Immature natural killer cell (primary cell): ENCODE data around the gene SPDL1. TPM values are rescaled to one million over a fixed set of nuclear protein-coding genes. Genes with fewer than 3 reads are reported as not detected.
"Not testable (repeated sequence)": the region's sequence is repeated elsewhere in the genome, so short reads cannot be mapped to it uniquely, and the experiment has no call there.

Source experiments
- DNase-seq, 3 donors: peaks; one replicate each; pipeline ENCODE4 v3.0.0; 2022; ENCODE audit warnings: mixed read lengths in 1 of 3
- H3K27ac Mint-ChIP-seq, 6 donors: one replicate each; pipeline ENCODE4 v1.8.0; 2020; ENCODE audit warnings: mixed read lengths in 6 of 6, mild to moderate bottlenecking in 5 of 6, inconsistent platforms in 4 of 6, moderate library complexity in 3 of 6
- H3K27me3 Mint-ChIP-seq, 3 donors: one replicate each; pipeline ENCODE4 v1.8.0; 2020 to 2021; ENCODE audit warnings: low read depth in 3 of 3, mild to moderate bottlenecking in 3 of 3, mixed read lengths in 3 of 3, moderate library complexity in 3 of 3, inconsistent platforms in 1 of 3
- H3K36me3 Mint-ChIP-seq, 3 donors: one replicate each; pipeline ENCODE4 v1.8.0; 2020; ENCODE audit warnings: mixed read lengths in 3 of 3, inconsistent platforms in 2 of 3, mild to moderate bottlenecking in 2 of 3
- H3K4me1 Mint-ChIP-seq, 2 donors: one replicate each; pipeline ENCODE4 v1.8.0; 2020; ENCODE audit warnings: inconsistent platforms in 2 of 2, mild to moderate bottlenecking in 2 of 2, mixed read lengths in 2 of 2, moderate library complexity in 1 of 2
- H3K4me3 Mint-ChIP-seq, 5 donors: one replicate each; pipeline ENCODE4 v1.8.0; 2020; ENCODE audit warnings: mild to moderate bottlenecking in 5 of 5, mixed read lengths in 5 of 5, inconsistent platforms in 3 of 5, moderate library complexity in 3 of 5
- H3K9me3 Mint-ChIP-seq, 6 donors: one replicate each; pipeline ENCODE4 v1.8.0; 2020; ENCODE audit warnings: mild to moderate bottlenecking in 6 of 6, mixed read lengths in 6 of 6, inconsistent platforms in 4 of 6, moderate library complexity in 3 of 6
- polyA plus RNA-seq, 3 donors: library from polyadenylated mRNA; unstranded; fragments of 300-500 nt; fragmentation: Illumina TruSeq; gene quantifications; one replicate each; pipeline ENCODE4 v1.2.3, GENCODE V29; 2021

The SPDL1 gene
- polyA plus RNA-seq, 3 donors from 2014 or later = 5.6 to 15.1 TPM; not detected in 1

GRCh38 chr5:169615561-169615960, 32.0 kb downstream of the SPDL1 start:
- Mint-ChIP-seq H3K27ac (no peak overlapping the region), H3K27me3 (peaks cover 7 to 28% (median 11%) of the 10 kb centered on the region in 3 donors), H3K36me3 (no peaks in the 10 kb centered on the region), H3K4me1 (no peaks in the 10 kb centered on the region), H3K4me3 (no peak overlapping the region), H3K9me3 (peaks cover 0 to 15% (median 6%) of the 10 kb centered on the region in 6 donors)
- no peak for DNase-seq

GRCh38 chr5:169624307-169624706, 40.7 kb downstream of the SPDL1 start:
- not testable (repeated sequence) for H3K27ac Mint-ChIP-seq, H3K36me3 Mint-ChIP-seq, H3K4me1 Mint-ChIP-seq, H3K4me3 Mint-ChIP-seq, H3K9me3 Mint-ChIP-seq, H3K27me3 Mint-ChIP-seq, DNase-seq

- H3K27me3 Mint-ChIP-seq = peaks cover 4 to 7% (median 4%) of the 10 kb centered on the region in 3 donors
- H3K36me3 Mint-ChIP-seq = no peaks in the 10 kb centered on the region
- H3K4me3 Mint-ChIP-seq = no peak overlapping the region
- H3K9me3 Mint-ChIP-seq = no peaks in the 10 kb centered on the region
- no peaks in the 10 kb centered on the region for H3K4me1 Mint-ChIP-seq
- DNase-seq = no peak
- H3K27ac Mint-ChIP-seq = no peak overlapping the region
Measured at GRCh38 chr5:169626779-169627178, 43.2 kb downstream of the SPDL1 start.

- Mint-ChIP-seq H3K36me3 (no peaks in the 10 kb centered on the region), H3K9me3 (no peaks in the 10 kb centered on the region), H3K27me3 (peaks cover 4 to 7% (median 4%) of the 10 kb centered on the region in 3 donors), H3K4me3 (no peak overlapping the region), H3K4me1 (no peaks in the 10 kb centered on the region), H3K27ac (no peak overlapping the region)
- DNase-seq = no peak
Measured at GRCh38 chr5:169627551-169627950, 44.0 kb downstream of the SPDL1 start.

GRCh38 chr5:169628892-169629291, 45.3 kb downstream of the SPDL1 start:
- Mint-ChIP-seq H3K9me3 (no peaks in the 10 kb centered on the region), H3K27me3 (peaks cover 2 to 7% (median 2%) of the 10 kb centered on the region in 3 donors), H3K27ac (no peak overlapping the region), H3K4me1 (no peaks in the 10 kb centered on the region), H3K36me3 (no peaks in the 10 kb centered on the region), H3K4me3 (no peak overlapping the region)
- no peak for DNase-seq

- Mint-ChIP-seq H3K27ac (no peak overlapping the region), H3K27me3 (peaks cover 2 to 3% (median 2%) of the 10 kb centered on the region in 3 donors), H3K4me1 (no peaks in the 10 kb centered on the region), H3K4me3 (no peak overlapping the region), H3K36me3 (no peaks in the 10 kb centered on the region), H3K9me3 (no peaks in the 10 kb centered on the region)
- no peak for DNase-seq
Measured at GRCh38 chr5:169629847-169630548, 46.4 kb downstream of the SPDL1 start.

- H3K36me3 Mint-ChIP-seq = no peaks in the 10 kb centered on the region
- H3K4me1 Mint-ChIP-seq = peaks cover 1 to 8% of the 10 kb centered on the region in 2 donors
- DNase-seq = no peak
- no peak overlapping the region for H3K27ac Mint-ChIP-seq
- H3K9me3 Mint-ChIP-seq = no peaks in the 10 kb centered on the region
- no peak overlapping the region for H3K4me3 Mint-ChIP-seq
- peaks cover 0 to 2% (median 0%) of the 10 kb centered on the region in 3 donors for H3K27me3 Mint-ChIP-seq
Measured at GRCh38 chr5:169631360-169631759, 47.8 kb downstream of the SPDL1 start.

- DNase-seq = no peak
- H3K27ac Mint-ChIP-seq = no peak overlapping the region
- H3K27me3 Mint-ChIP-seq = peaks cover 0 to 2% (median 2%) of the 10 kb centered on the region in 3 donors
Measured at GRCh38 chr5:169632946-169633345, 49.4 kb downstream of the SPDL1 start.

GRCh38 chr5:169634606-169635005, 51.0 kb downstream of the SPDL1 start:
- DNase-seq = no peak
- Mint-ChIP-seq H3K9me3 (no peaks in the 10 kb centered on the region), H3K36me3 (peaks cover 3 to 11% (median 7%) of the 10 kb centered on the region in 3 donors), H3K4me1 (peaks cover 28 to 34% of the 10 kb centered on the region in 2 donors), H3K27ac (no peak overlapping the region), H3K4me3 (no peak overlapping the region), H3K27me3 (peaks cover 0 to 3% (median 2%) of the 10 kb centered on the region in 3 donors)

More at GRCh38 chr5:169632946-169633345, 49.4 kb downstream of the SPDL1 start:
- Mint-ChIP-seq H3K4me3 (no peak overlapping the region), H3K4me1 (peaks cover 11 to 17% of the 10 kb centered on the region in 2 donors), H3K36me3 (no peaks in the 10 kb centered on the region), H3K9me3 (no peaks in the 10 kb centered on the region)

GRCh38 chr5:169635936-169636335, 52.4 kb downstream of the SPDL1 start:
- DNase-seq = no peak
- peaks cover 39 to 47% of the 10 kb centered on the region in 2 donors for H3K4me1 Mint-ChIP-seq
- peak overlapping the region in 5 of 6 donors; percentile 23 to 87 (median 75) for H3K27ac Mint-ChIP-seq
- peak overlapping the region; percentile 92 to 96 (median 95) for H3K4me3 Mint-ChIP-seq
- peaks cover 0 to 3% (median 2%) of the 10 kb centered on the region in 3 donors for H3K27me3 Mint-ChIP-seq
- H3K36me3 Mint-ChIP-seq = peaks cover 4 to 16% (median 14%) of the 10 kb centered on the region in 3 donors
- H3K9me3 Mint-ChIP-seq = no peaks in the 10 kb centered on the region

GRCh38 chr5:169636477-169637084, 53.0 kb downstream of the SPDL1 start:
- peaks cover 4 to 16% (median 14%) of the 10 kb centered on the region in 3 donors for H3K36me3 Mint-ChIP-seq
- H3K4me1 Mint-ChIP-seq = peaks cover 46 to 53% of the 10 kb centered on the region in 2 donors
- peak overlapping the region; percentile 86 to 94 (median 92) for H3K27ac Mint-ChIP-seq
- peak overlapping the region; percentile 92 to 96 (median 95) for H3K4me3 Mint-ChIP-seq
- no peaks in the 10 kb centered on the region for H3K9me3 Mint-ChIP-seq
- no peak for DNase-seq
- peaks cover 0 to 3% (median 2%) of the 10 kb centered on the region in 3 donors for H3K27me3 Mint-ChIP-seq

GRCh38 chr5:169637085-169637548, 53.5 kb downstream of the SPDL1 start, which contains the start of gene DOCK2:
Gene DOCK2, plus strand, starts transcription at chr5:169637275. Its CDS starts 52 bp downstream, at chr5:169637327.
- Mint-ChIP-seq H3K36me3 (peaks cover 4 to 16% (median 14%) of the 10 kb centered on the region in 3 donors), H3K27ac (peak within 1 kb of the TSS; percentile 87 to 94 (median 92)), H3K4me1 (peaks cover 51 to 59% of the 10 kb centered on the region in 2 donors), H3K27me3 (peaks cover 0 to 2% (median 1%) of the 10 kb centered on the region in 3 donors), H3K9me3 (no peaks in the 10 kb centered on the region), H3K4me3 (peak within 1 kb of the TSS; percentile 92 to 96 (median 95))
- DNase-seq = peak; percentile 61 to 64 (median 64)

- DNase-seq = peak; percentile 62 to 64 (median 63)
- no peaks in the 10 kb centered on the region for H3K9me3 Mint-ChIP-seq
- H3K36me3 Mint-ChIP-seq = peaks cover 4 to 16% (median 14%) of the 10 kb centered on the region in 3 donors
- peak overlapping the region; percentile 83 to 92 (median 88) for H3K27ac Mint-ChIP-seq
- H3K4me3 Mint-ChIP-seq = peak overlapping the region; percentile 92 to 96 (median 95)
- H3K4me1 Mint-ChIP-seq = peaks cover 55 to 64% of the 10 kb centered on the region in 2 donors
- H3K27me3 Mint-ChIP-seq = peaks cover 0 to 2% (median 1%) of the 10 kb centered on the region in 3 donors
Measured at GRCh38 chr5:169637549-169638121, 54.1 kb downstream of the SPDL1 start.
